Right atrium auricular region (tissue), 2 donors: ENCODE data around the gene PHLDA2. TPM values are rescaled to one million over a fixed set of nuclear protein-coding genes. Genes with fewer than 3 reads are reported as not detected.

Experiments
- DNase-seq: peaks from one replicate; pipeline ENCODE4 v3.0.0-alpha.2; 2019; ENCODE audit warnings: low spot score
- H3K27ac ChIP-seq, 2 donors: fragments of 200-600 bp; sonication (generic); 1 replicate in 1 of 2; 2 replicates in 1 of 2; pipeline ENCODE4 v1.5.1; 2016 to 2019
- H3K27me3 ChIP-seq, 2 donors: fragments of 200-600 bp; sonication (generic); one replicate each; pipeline versions ENCODE4 v1.5.1 to v1.6.0; 2017 to 2019
- H3K36me3 ChIP-seq: fragments of 200-600 bp; sonication (generic); one replicate; pipeline ENCODE4 v1.5.1; 2016
- H3K4me1 ChIP-seq, 2 donors: fragments of 200-600 bp; sonication (generic); one replicate each; pipeline versions ENCODE4 v1.5.1 to v1.6.0; 2017 to 2019
- H3K4me3 ChIP-seq, 2 donors: fragments of 200-600 bp; sonication (generic); 1 replicate in 1 of 2; 2 replicates in 1 of 2; pipeline ENCODE4 v1.5.1; 2017 to 2019; ENCODE audit warnings: mild to moderate bottlenecking in 1 of 2, moderate library complexity in 1 of 2
- H3K9me3 ChIP-seq, 2 donors: fragments of 200-600 bp; sonication (generic); one replicate each; pipeline ENCODE4 v1.5.1; 2019
- total RNA-seq, 2 donors: library from RNA; depleted of rRNA; stranded (reverse); fragments of >200 nt; gene quantifications; one replicate each; pipeline ENCODE4 v1.1.0, GENCODE V29; 2016
- TF ChIP-seq, protein P1 (sequence below), 2 donors: fragments of 200-600 bp; sonication (generic); IDR thresholded peaks; one replicate each; pipeline ENCODE4 v1.5.1; 2019; ENCODE audit warnings: antibody characterized with exemption in 2 of 2

PHLDA2 gene
- total RNA-seq, 2 donors from 2014 or later = 1.8 to 2.6 TPM

DNA sequence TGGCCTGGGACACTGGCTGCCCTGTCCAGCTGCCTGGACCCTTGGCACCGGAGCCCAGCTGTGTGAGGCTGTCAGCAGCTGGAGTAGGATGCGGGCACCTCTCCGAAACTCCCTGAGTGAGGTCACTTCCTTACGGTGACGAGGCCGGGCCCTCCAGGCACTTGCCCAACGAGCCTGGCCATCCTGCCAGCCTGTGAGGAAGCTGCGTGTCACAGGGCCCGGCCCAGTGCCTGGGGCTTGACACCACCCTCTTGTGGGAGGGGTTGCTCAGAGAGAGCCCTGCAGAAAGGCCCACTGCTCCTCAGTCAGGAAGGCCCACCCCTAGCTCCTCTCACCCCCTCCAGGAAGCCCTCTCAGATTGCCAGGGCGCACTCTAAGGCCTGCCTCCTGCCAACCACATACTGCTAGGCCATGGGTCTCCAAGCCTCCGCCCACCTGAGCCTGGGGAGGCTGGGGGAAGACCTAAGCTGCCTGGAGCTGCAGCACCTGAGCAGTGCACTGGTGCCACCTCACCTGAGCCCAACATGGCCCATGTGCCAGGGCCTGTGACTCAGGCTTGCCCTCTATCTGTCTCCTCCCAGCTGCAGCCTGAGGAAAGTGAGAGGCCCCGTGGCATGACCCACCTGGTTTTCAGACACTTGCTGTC is 4.3 kb upstream of the PHLDA2 start:
- H3K9me3 ChIP-seq = peaks cover 0 to 8% of the 10 kb centered on the region in 2 donors
- TF ChIP-seq, protein P1, sequence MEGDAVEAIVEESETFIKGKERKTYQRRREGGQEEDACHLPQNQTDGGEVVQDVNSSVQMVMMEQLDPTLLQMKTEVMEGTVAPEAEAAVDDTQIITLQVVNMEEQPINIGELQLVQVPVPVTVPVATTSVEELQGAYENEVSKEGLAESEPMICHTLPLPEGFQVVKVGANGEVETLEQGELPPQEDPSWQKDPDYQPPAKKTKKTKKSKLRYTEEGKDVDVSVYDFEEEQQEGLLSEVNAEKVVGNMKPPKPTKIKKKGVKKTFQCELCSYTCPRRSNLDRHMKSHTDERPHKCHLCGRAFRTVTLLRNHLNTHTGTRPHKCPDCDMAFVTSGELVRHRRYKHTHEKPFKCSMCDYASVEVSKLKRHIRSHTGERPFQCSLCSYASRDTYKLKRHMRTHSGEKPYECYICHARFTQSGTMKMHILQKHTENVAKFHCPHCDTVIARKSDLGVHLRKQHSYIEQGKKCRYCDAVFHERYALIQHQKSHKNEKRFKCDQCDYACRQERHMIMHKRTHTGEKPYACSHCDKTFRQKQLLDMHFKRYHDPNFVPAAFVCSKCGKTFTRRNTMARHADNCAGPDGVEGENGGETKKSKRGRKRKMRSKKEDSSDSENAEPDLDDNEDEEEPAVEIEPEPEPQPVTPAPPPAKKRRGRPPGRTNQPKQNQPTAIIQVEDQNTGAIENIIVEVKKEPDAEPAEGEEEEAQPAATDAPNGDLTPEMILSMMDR (IDR thresholded peaks at IDR 0.05) = no peak
- peak; percentile 75 for DNase-seq
- H3K4me1 ChIP-seq = peaks cover 0 to 20% of the 10 kb centered on the region in 2 donors
- H3K27ac ChIP-seq = no peak overlapping the region
- H3K4me3 ChIP-seq = no peak overlapping the region
- H3K27me3 ChIP-seq = peaks cover 0 to 6% of the 10 kb centered on the region in 2 donors
- H3K36me3 ChIP-seq = no peaks in the 10 kb centered on the region

DNA sequence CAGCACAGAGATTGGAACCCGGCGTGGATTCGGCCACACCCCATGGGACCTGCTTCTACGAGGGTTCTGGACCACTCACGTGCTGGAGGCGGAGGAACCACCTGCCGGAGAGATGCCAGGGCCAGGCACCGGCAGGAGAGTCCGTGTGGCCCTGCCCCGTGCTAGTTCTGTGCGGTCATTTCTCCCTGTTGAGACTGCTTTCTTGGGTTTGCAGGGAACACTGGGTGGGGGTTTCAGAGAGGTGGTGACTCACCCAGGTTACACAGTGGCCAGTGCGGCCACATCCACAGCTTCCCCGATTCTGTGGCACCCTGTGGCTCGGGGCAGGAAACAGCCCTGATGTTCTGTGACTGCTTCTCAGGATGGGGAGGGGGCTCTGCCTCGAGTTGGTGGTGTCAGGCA is 3.6 kb upstream of the PHLDA2 start:
- Histone ChIP-seq H3K9me3 (peaks cover 0 to 4% of the 10 kb centered on the region in 2 donors), H3K27ac (no peak overlapping the region), H3K4me1 (peaks cover 0 to 27% of the 10 kb centered on the region in 2 donors), H3K27me3 (peaks cover 0 to 6% of the 10 kb centered on the region in 2 donors), H3K36me3 (no peaks in the 10 kb centered on the region), H3K4me3 (no peak overlapping the region)
- DNase-seq = no peak
- TF ChIP-seq, protein P1 (IDR thresholded peaks at IDR 0.05) = no peak

DNA sequence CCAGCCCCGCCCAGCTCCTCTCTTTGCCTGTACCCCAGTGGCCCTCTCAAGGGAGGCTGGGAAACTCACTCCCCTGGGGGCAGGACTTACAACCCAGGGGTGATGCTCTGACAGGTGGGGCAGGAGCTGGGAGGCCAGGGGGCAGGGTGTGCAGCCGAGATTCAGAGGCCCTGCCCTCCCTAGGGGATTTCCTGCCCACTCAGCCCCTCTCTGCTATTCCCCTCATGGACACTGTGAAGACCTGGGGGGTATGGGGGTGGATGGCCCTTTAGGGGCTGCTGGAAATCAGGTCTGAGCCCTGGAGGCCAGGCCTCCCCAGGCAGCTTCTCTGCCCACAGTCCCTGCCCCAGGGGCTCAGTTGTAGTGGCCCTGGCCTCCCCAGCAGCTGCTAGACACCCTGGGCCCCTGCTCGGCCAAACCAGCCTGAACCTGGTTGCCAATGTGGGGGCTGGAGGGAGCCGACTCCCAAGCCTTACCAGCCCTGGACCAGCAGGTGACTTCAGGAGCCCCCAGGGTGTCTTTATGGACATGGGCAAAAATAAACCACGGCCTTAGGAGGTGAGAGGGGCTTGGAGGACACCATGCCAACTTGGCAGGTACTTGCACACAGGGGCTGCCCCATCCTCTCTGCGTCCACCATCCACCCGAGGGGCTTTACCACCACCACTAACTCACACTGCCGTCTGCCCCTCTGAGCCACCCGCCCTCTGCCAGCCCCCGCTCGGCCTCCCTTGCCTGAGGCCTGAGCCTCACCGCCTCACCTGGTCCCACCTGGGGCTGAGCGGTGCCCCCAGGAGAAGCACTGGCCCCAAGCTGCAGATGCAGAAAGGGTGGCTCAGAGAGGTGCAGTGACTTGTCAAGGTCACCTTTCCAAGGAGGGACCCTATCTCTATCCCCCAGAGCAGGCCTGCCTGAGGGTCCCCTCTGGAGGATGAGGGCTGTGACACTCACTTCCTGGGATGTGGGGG is 2.8 kb upstream of the PHLDA2 start:
- TF ChIP-seq, protein P1 (IDR thresholded peaks at IDR 0.05) = no peak
- no peaks in the 10 kb centered on the region for H3K36me3 ChIP-seq
- H3K27me3 ChIP-seq = peaks cover 0 to 6% of the 10 kb centered on the region in 2 donors
- H3K27ac ChIP-seq = no peak overlapping the region
- no peak for DNase-seq
- no peaks in the 10 kb centered on the region for H3K9me3 ChIP-seq
- H3K4me1 ChIP-seq = peaks cover 0 to 29% of the 10 kb centered on the region in 2 donors
- no peak overlapping the region for H3K4me3 ChIP-seq

DNA sequence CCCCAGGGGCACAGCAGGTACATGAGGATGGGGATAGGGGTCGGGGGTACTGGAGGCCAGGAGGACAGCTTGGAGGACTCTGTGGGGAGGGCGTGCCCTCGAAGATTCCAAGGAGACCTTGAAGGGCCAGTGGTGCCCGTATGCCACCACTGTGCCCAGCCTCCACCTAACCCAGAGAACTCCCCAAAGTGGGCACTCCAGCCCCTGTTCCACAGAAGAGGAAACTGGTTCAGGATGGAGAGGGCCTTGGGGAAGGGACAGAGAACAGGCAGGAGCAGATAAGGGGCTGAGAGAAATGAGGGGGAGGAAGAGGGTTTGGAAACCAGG is 2.2 kb upstream of the PHLDA2 start:
- TF ChIP-seq, protein P1 (IDR thresholded peaks at IDR 0.05) = no peak
- H3K27me3 ChIP-seq = peaks cover 0 to 6% of the 10 kb centered on the region in 2 donors
- H3K4me3 ChIP-seq = no peak overlapping the region

DNA sequence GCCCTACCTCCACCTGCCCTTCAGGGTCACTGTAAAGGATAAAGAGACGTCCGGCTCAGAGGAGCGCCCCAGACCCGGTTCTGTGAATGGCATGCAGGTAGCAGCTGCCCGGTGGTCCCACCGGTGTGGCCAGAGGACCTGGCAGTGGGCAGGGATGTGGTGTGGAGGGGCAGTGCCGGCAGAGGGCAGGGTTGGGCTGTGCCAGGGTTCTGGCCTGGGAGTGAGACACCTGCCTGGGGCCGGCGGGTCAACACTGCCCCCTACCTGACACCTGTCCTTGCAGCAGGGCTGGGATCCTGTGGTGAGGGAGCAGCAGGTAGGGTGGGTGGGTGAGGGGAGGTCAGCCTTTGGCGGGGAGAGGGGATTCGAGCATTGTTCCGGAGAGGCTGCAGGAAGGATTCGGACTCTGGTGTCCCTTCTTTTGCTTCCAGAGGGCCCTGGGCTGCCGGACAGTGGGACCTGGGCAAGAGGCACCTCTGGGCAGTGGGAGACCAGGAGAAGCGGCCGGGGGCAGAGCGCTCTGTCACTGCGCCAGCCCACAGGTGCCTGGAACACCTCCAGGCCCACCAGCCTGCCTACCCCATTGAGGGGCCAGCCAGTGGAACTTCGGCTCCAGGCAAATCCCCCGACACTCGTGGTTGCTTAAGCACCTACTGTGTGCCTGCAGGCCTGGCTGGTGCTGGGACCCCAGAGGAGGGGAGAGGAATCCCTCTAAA is 1.6 kb upstream of the PHLDA2 start:
- peak overlapping the region in 1 of 2 donors; percentile 52 for H3K27ac ChIP-seq
- no peaks in the 10 kb centered on the region for H3K36me3 ChIP-seq
- peak overlapping the region; percentile 43 to 60 for H3K4me3 ChIP-seq
- TF ChIP-seq, protein P1 (IDR thresholded peaks at IDR 0.05) = peak; percentile 38 to 77
- DNase-seq = no peak
- no peaks in the 10 kb centered on the region for H3K9me3 ChIP-seq
- H3K27me3 ChIP-seq = peaks cover 0 to 6% of the 10 kb centered on the region in 2 donors
- peaks cover 0 to 29% of the 10 kb centered on the region in 2 donors for H3K4me1 ChIP-seq

More for the DNA sequence above, 2.2 kb upstream of the PHLDA2 start:
- Histone ChIP-seq H3K36me3 (no peaks in the 10 kb centered on the region), H3K9me3 (no peaks in the 10 kb centered on the region), H3K27ac (no peak overlapping the region), H3K4me1 (peaks cover 0 to 29% of the 10 kb centered on the region in 2 donors)
- DNase-seq = no peak
